ENCODE results near the gene SREBF1. TPM values are rescaled to one million over a fixed set of nuclear protein-coding genes. Genes with fewer than 3 reads are reported as not detected.

SREBF1 gene
- total RNA-seq, 1 donor = 115 TPM

GRCh38 chr17:17839791-17840707, 3.3 kb upstream of the SREBF1 start:
- Histone ChIP-seq H3K36me3 (ENCODE audit: insufficient read depth, low read length) (no peaks in the 10 kb centered on the region), H3K27me3 (ENCODE audit: insufficient read depth, low read length) (no peaks in the 10 kb centered on the region), H3K4me2 (ENCODE audit: insufficient read depth, low read length) (peak overlapping the region; percentile 81), H4K20me1 (ENCODE audit: insufficient read depth, low read length) (no peaks in the 10 kb centered on the region), H3K79me2 (ENCODE audit: insufficient read depth, low read length) (peaks cover 10% of the 10 kb centered on the region), H3K4me1 (ENCODE audit: insufficient read depth, low read length) (peaks cover 49% of the 10 kb centered on the region), H3K9me3 (ENCODE audit: low read depth, low read length) (no peaks in the 10 kb centered on the region), H3K4me3 (ENCODE audit: insufficient read depth, low read length) (peak overlapping the region; percentile 74), H2AFZ (ENCODE audit: low read length) (peak overlapping the region; percentile 60), H3K27ac (ENCODE audit: low read depth, low read length) (peak overlapping the region; percentile 96)
- TF ChIP-seq, protein P1, sequence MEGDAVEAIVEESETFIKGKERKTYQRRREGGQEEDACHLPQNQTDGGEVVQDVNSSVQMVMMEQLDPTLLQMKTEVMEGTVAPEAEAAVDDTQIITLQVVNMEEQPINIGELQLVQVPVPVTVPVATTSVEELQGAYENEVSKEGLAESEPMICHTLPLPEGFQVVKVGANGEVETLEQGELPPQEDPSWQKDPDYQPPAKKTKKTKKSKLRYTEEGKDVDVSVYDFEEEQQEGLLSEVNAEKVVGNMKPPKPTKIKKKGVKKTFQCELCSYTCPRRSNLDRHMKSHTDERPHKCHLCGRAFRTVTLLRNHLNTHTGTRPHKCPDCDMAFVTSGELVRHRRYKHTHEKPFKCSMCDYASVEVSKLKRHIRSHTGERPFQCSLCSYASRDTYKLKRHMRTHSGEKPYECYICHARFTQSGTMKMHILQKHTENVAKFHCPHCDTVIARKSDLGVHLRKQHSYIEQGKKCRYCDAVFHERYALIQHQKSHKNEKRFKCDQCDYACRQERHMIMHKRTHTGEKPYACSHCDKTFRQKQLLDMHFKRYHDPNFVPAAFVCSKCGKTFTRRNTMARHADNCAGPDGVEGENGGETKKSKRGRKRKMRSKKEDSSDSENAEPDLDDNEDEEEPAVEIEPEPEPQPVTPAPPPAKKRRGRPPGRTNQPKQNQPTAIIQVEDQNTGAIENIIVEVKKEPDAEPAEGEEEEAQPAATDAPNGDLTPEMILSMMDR (IDR thresholded peaks at IDR 0.05; ENCODE audit: extremely low read depth, low read depth, low read length) = no peak
- peak; percentile 99 for DNase-seq (ENCODE audit: insufficient read length, low spot score, missing footprints)

DNA sequence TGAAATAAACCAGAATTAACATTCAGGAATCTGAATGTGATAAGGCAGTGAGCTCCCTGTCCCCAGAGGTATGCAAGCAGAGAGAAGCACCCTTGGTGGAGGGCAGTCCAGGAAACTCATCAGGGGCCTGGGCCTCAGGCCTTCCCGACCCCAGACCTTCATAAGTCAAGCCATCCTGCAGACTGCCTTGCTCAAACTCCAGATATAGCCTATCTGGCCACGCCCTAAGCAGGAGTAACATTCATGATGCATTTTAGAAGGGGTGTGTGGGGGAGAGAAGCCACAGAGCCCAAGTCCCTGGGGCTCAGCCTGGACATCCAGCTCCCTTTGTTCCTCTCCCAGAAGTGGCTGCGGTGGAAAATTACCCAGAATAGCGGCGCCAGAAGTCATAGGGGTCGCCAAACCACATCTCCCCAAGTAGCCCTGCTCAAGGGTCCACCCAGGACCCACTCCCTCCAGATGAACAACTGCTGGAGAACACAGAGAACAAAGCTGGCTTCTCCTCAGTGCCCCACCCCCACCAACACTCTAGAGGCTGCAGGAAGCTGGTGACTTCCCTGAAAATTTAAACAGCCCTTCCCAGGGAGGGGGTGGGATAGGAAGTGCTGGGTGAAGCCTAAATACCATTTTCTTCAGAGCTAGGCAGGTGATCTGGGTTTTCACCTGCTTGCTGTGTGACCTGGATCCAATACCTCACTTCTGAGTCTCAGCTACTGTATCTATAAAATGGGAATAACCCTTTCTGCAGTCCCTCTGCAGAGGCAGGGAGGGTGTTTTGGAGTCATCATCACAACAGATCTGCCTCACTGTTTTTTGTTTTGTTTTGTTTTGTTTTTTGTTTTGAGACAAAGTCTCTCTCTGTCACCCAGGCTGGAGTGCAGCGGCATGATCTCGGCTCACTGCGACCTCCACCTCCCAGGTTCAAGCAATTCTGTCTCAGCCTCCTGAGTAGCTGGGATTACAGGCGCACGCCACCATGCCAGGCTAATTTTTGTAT, 1.5 kb upstream of the SREBF1 start:
- TF ChIP-seq, protein P1 (IDR thresholded peaks at IDR 0.05; ENCODE audit: extremely low read depth, low read depth, low read length) = no peak
- H3K27ac ChIP-seq (ENCODE audit: low read depth, low read length) = peak overlapping the region; percentile 95
- peaks cover 24% of the 10 kb centered on the region for H3K79me2 ChIP-seq (ENCODE audit: insufficient read depth, low read length)
- H3K4me3 ChIP-seq (ENCODE audit: insufficient read depth, low read length) = no peak overlapping the region
- H3K4me1 ChIP-seq (ENCODE audit: insufficient read depth, low read length) = peaks cover 51% of the 10 kb centered on the region
- H2AFZ ChIP-seq (ENCODE audit: low read length) = peak overlapping the region; percentile 10
- no peaks in the 10 kb centered on the region for H4K20me1 ChIP-seq (ENCODE audit: insufficient read depth, low read length)
- H3K27me3 ChIP-seq (ENCODE audit: insufficient read depth, low read length) = no peaks in the 10 kb centered on the region
- H3K36me3 ChIP-seq (ENCODE audit: insufficient read depth, low read length) = no peaks in the 10 kb centered on the region
- no peaks in the 10 kb centered on the region for H3K9me3 ChIP-seq (ENCODE audit: low read depth, low read length)
- peak; percentile 89 for DNase-seq (ENCODE audit: insufficient read length, low spot score, missing footprints)
- peak overlapping the region; percentile 88 for H3K4me2 ChIP-seq (ENCODE audit: insufficient read depth, low read length)

DNA sequence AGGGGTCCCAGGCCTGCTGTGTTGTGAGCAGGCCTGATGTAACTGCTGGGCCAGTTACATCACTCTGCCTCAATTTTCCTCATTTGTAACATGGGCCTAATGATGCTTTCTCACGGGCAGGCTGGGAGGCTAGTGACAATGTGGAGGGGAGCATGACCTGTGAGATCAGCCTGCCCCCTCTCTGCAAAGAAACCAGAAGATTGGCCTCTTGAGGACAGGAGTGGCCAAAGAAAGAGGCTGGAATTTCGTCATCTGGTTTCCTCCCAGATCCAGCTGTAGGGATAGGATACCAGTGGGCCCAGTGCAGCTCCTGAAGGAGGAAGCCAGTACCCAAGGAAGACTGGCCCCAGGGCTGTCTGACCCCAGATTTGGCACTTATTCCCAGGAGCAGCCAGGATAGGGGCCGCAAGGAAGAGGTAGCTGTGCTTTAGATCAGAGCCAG, 615 bp upstream of the SREBF1 start:
- Histone ChIP-seq H4K20me1 (ENCODE audit: insufficient read depth, low read length) (peaks cover under 1% of the 10 kb centered on the region), H3K27ac (ENCODE audit: low read depth, low read length) (peak overlapping the region; percentile 95), H3K4me1 (ENCODE audit: insufficient read depth, low read length) (peaks cover 51% of the 10 kb centered on the region), H3K9me3 (ENCODE audit: low read depth, low read length) (no peaks in the 10 kb centered on the region), H3K27me3 (ENCODE audit: insufficient read depth, low read length) (no peaks in the 10 kb centered on the region), H3K4me2 (ENCODE audit: insufficient read depth, low read length) (peak overlapping the region; percentile 88), H2AFZ (ENCODE audit: low read length) (no peak overlapping the region), H3K79me2 (ENCODE audit: insufficient read depth, low read length) (peaks cover 27% of the 10 kb centered on the region), H3K36me3 (ENCODE audit: insufficient read depth, low read length) (no peaks in the 10 kb centered on the region), H3K4me3 (ENCODE audit: insufficient read depth, low read length) (peak overlapping the region; percentile 84)
- DNase-seq (ENCODE audit: insufficient read length, low spot score, missing footprints) = peak; percentile 97
- TF ChIP-seq, protein P1 (IDR thresholded peaks at IDR 0.05; ENCODE audit: extremely low read depth, low read depth, low read length) = no peak

Data from osteoblast (primary cell).